Stimulated activated naive CD8-positive, alpha-beta T cell treated with anti-CD3 and anti-CD28 coated beads, Interleukin-15, Interleukin-2, amounts not matched to agents 100 ng/mL and 50 ng/mL, for 24 hours (primary cell): ENCODE data around the gene NFYC.
A peak's percentile ranks its signal among the peaks of the same experiment; 100 is the strongest.
"Not testable (repeated sequence)": the region's sequence is repeated elsewhere in the genome, so short reads cannot be mapped to it uniquely, and the experiment has no call there.

Source experiments
- H3K27ac Mint-ChIP-seq: one replicate; pipeline ENCODE4 v1.8.0; 2021; ENCODE audit warnings: mild to moderate bottlenecking, mixed read lengths
- H3K27me3 Mint-ChIP-seq: one replicate; pipeline ENCODE4 v1.8.0; 2021; ENCODE audit warnings: mixed read lengths
- H3K36me3 Mint-ChIP-seq: one replicate; pipeline ENCODE4 v1.8.0; 2021; ENCODE audit warnings: low read depth, mixed read lengths
- H3K4me1 Mint-ChIP-seq: one replicate; pipeline ENCODE4 v1.8.0; 2021; ENCODE audit warnings: low read depth, mixed read lengths
- H3K4me3 Mint-ChIP-seq: one replicate; pipeline ENCODE4 v1.8.0; 2021; ENCODE audit warnings: mild to moderate bottlenecking, mixed read lengths
- H3K9me3 Mint-ChIP-seq: one replicate; pipeline ENCODE4 v1.8.0; 2021; ENCODE audit warnings: mixed read lengths

NFYC gene

GRCh38 chr1:40709100-40709801 is 17.7 kb downstream of the NFYC start:
- peak overlapping the region; percentile 84 for H3K4me3 Mint-ChIP-seq
- H3K36me3 Mint-ChIP-seq: peaks cover 8% of the 10 kb centered on the region
- peak overlapping the region; percentile 85 for H3K27ac Mint-ChIP-seq
- H3K9me3 Mint-ChIP-seq: no peaks in the 10 kb centered on the region
- H3K27me3 Mint-ChIP-seq: no peaks in the 10 kb centered on the region
- peaks cover 66% of the 10 kb centered on the region for H3K4me1 Mint-ChIP-seq

- peaks cover 8% of the 10 kb centered on the region for H3K36me3 Mint-ChIP-seq
- H3K27ac Mint-ChIP-seq: peak overlapping the region; percentile 85
- peaks cover 60% of the 10 kb centered on the region for H3K4me1 Mint-ChIP-seq
- no peaks in the 10 kb centered on the region for H3K27me3 Mint-ChIP-seq
- no peaks in the 10 kb centered on the region for H3K9me3 Mint-ChIP-seq
- H3K4me3 Mint-ChIP-seq: peak overlapping the region; percentile 84
These were observed 18.3 kb downstream of the NFYC start for GRCh38 chr1:40709802-40710278.

- peaks cover 62% of the 10 kb centered on the region for H3K4me1 Mint-ChIP-seq
- H3K27ac Mint-ChIP-seq: peak overlapping the region; percentile 29
- H3K9me3 Mint-ChIP-seq: no peaks in the 10 kb centered on the region
- H3K36me3 Mint-ChIP-seq: peaks cover 11% of the 10 kb centered on the region
- no peaks in the 10 kb centered on the region for H3K27me3 Mint-ChIP-seq
- H3K4me3 Mint-ChIP-seq: peak overlapping the region; percentile 33
These were observed 19.2 kb downstream of the NFYC start for GRCh38 chr1:40710581-40711315.

GRCh38 chr1:40711465-40712404 is 20.2 kb downstream of the NFYC start:
- H3K27ac Mint-ChIP-seq: peak overlapping the region; percentile 73
- H3K36me3 Mint-ChIP-seq: peaks cover 20% of the 10 kb centered on the region
- H3K4me1 Mint-ChIP-seq: peaks cover 72% of the 10 kb centered on the region
- no peaks in the 10 kb centered on the region for H3K9me3 Mint-ChIP-seq
- no peaks in the 10 kb centered on the region for H3K27me3 Mint-ChIP-seq
- H3K4me3 Mint-ChIP-seq: peak overlapping the region; percentile 50

- no peaks in the 10 kb centered on the region for H3K27me3 Mint-ChIP-seq
- H3K4me3 Mint-ChIP-seq: no peak overlapping the region
- no peaks in the 10 kb centered on the region for H3K9me3 Mint-ChIP-seq
- peaks cover 21% of the 10 kb centered on the region for H3K36me3 Mint-ChIP-seq
- H3K27ac Mint-ChIP-seq: no peak overlapping the region
- peaks cover 73% of the 10 kb centered on the region for H3K4me1 Mint-ChIP-seq
These were observed 21.0 kb downstream of the NFYC start for GRCh38 chr1:40712405-40712944.

GRCh38 chr1:40712997-40713396 is 21.5 kb downstream of the NFYC start:
- Mint-ChIP-seq H3K27ac (peak overlapping the region; percentile 67), H3K36me3 (peaks cover 21% of the 10 kb centered on the region), H3K4me3 (peak overlapping the region; percentile 31), H3K27me3 (no peaks in the 10 kb centered on the region), H3K9me3 (no peaks in the 10 kb centered on the region), H3K4me1 (peaks cover 72% of the 10 kb centered on the region)

- Mint-ChIP-seq H3K36me3 (peaks cover 21% of the 10 kb centered on the region), H3K27ac (no peak overlapping the region), H3K9me3 (no peaks in the 10 kb centered on the region), H3K4me3 (no peak overlapping the region), H3K27me3 (no peaks in the 10 kb centered on the region), H3K4me1 (peaks cover 61% of the 10 kb centered on the region)
These were observed 24.1 kb downstream of the NFYC start for GRCh38 chr1:40715491-40716059.

- Mint-ChIP-seq H3K4me1 (peaks cover 53% of the 10 kb centered on the region), H3K4me3 (no peak overlapping the region), H3K9me3 (no peaks in the 10 kb centered on the region), H3K27ac (no peak overlapping the region), H3K36me3 (peaks cover 18% of the 10 kb centered on the region), H3K27me3 (no peaks in the 10 kb centered on the region)
These were observed 25.6 kb downstream of the NFYC start for GRCh38 chr1:40717065-40717464.

GRCh38 chr1:40717955-40718354 is 26.5 kb downstream of the NFYC start:
- Mint-ChIP-seq H3K9me3 (no peaks in the 10 kb centered on the region), H3K4me3 (no peak overlapping the region), H3K27me3 (no peaks in the 10 kb centered on the region), H3K36me3 (peaks cover 16% of the 10 kb centered on the region), H3K4me1 (peaks cover 52% of the 10 kb centered on the region), H3K27ac (no peak overlapping the region)

GRCh38 chr1:40720493-40720892 is 29.0 kb downstream of the NFYC start:
- Mint-ChIP-seq H3K36me3 (peaks cover 15% of the 10 kb centered on the region), H3K9me3 (no peaks in the 10 kb centered on the region), H3K27ac (no peak overlapping the region), H3K4me3 (no peak overlapping the region), H3K4me1 (peaks cover 58% of the 10 kb centered on the region), H3K27me3 (no peaks in the 10 kb centered on the region)

GRCh38 chr1:40722622-40723021 is 31.1 kb downstream of the NFYC start:
- peaks cover 4% of the 10 kb centered on the region for H3K36me3 Mint-ChIP-seq
- H3K4me3 Mint-ChIP-seq: no peak overlapping the region
- no peaks in the 10 kb centered on the region for H3K9me3 Mint-ChIP-seq
- H3K27me3 Mint-ChIP-seq: no peaks in the 10 kb centered on the region
- H3K27ac Mint-ChIP-seq: no peak overlapping the region
- peaks cover 45% of the 10 kb centered on the region for H3K4me1 Mint-ChIP-seq

- no peak overlapping the region for H3K4me3 Mint-ChIP-seq
- no peaks in the 10 kb centered on the region for H3K9me3 Mint-ChIP-seq
- H3K36me3 Mint-ChIP-seq: peaks cover 4% of the 10 kb centered on the region
- H3K27me3 Mint-ChIP-seq: no peaks in the 10 kb centered on the region
- peaks cover 45% of the 10 kb centered on the region for H3K4me1 Mint-ChIP-seq
- no peak overlapping the region for H3K27ac Mint-ChIP-seq
These were observed 31.9 kb downstream of the NFYC start for GRCh38 chr1:40723196-40723955.

GRCh38 chr1:40727662-40728061 is 36.2 kb downstream of the NFYC start:
- peaks cover 15% of the 10 kb centered on the region for H3K36me3 Mint-ChIP-seq
- not testable (repeated sequence) for H3K4me3 Mint-ChIP-seq, H3K27me3 Mint-ChIP-seq, H3K27ac Mint-ChIP-seq, H3K9me3 Mint-ChIP-seq
- peaks cover 61% of the 10 kb centered on the region for H3K4me1 Mint-ChIP-seq
